Activated CD4-positive, alpha-beta memory T cell treated with anti-CD3 and anti-CD28 coated beads, Interleukin-2, amount 10 ng/mL, durations not matched to agents 7 days and 5 days (primary cell): ENCODE results near the gene NIPAL3. TPM values are rescaled to one million over a fixed set of nuclear protein-coding genes. Genes with fewer than 3 reads are reported as not detected.

Experiments
- CTCF ChIA-PET: fragments of 350-600 bp; sonication (Branson Sonifier 250); formaldehyde crosslinking; loops from one replicate; lab custom pipeline; 2021; ENCODE audit warnings: antibody characterized with exemption, inconsistent platforms; lab: Charles Lee
- POLR2A ChIA-PET: fragments of 350-600 bp; sonication (Branson Sonifier 250); formaldehyde crosslinking; loops from one replicate; lab custom pipeline; 2021; ENCODE audit warnings: antibody characterized with exemption; lab: Charles Lee
- DNase-seq: peaks from one replicate; pipeline ENCODE4 v3.0.0-alpha.2; 2020
- H3K27ac Mint-ChIP-seq: one replicate; pipeline ENCODE4 v1.8.0; 2021; ENCODE audit warnings: mild to moderate bottlenecking, mixed read lengths
- H3K27me3 Mint-ChIP-seq: one replicate; pipeline ENCODE4 v1.8.0; 2021; ENCODE audit warnings: mixed read lengths
- H3K36me3 Mint-ChIP-seq: one replicate; pipeline ENCODE4 v1.8.0; 2021; ENCODE audit warnings: low read depth, mixed read lengths
- H3K4me1 Mint-ChIP-seq: one replicate; pipeline ENCODE4 v1.8.0; 2021; ENCODE audit warnings: mixed read lengths
- H3K4me3 Mint-ChIP-seq: one replicate; pipeline ENCODE4 v1.8.0; 2021; ENCODE audit warnings: mild to moderate bottlenecking, mixed read lengths
- H3K9me3 Mint-ChIP-seq: one replicate; pipeline ENCODE4 v1.8.0; 2021; ENCODE audit warnings: mixed read lengths
- total RNA-seq, 2 experiments: library from RNA; stranded (reverse); gene quantifications; one replicate each; pipeline ENCODE4 v1.2.3, GENCODE V29; 2021

The NIPAL3 gene
- total RNA-seq, 2 experiments from 2014 or later = 51.8 to 53.5 TPM

DNA sequence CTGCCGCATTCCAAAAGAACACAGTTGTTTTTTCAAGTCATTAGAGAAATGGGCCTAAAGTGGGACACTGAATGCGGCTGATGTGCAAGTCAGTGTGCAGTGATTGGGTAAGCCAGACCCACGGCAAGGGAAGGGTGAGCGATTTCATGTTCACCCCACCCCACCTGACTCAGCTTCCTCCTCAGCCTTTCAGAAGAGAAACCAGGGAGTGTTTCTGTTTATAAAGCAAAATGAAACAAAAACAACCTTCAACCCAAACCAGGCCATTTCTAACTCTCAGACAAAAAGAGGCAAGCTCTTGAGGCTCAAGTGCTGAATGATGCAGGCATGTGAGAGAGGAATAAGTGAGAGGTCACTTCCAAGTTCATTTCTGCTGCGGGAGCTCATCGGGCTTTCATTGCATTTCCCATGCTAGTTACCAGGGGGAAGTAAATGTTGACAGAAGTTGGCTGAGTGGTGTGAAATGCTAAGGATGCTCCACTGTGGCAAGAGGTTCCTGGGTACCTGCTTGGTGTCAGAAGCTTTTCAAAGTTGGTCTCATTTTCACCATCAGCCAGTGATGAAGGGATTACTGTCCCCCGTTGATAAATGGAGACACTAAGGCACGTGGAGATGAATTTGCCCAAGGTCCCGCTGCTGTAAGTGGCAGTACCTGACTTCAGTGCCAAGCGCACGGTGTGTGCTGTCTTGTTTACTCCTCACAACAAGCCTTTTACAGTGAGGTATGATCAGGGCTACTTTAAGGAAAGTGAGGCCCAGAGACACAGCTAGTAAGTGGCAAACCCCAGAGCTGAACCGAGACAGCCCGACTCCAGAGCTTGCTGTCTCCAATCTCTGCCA is 31.1 kb upstream of the NIPAL3 start:
- DNase-seq = peak; percentile 73
- peak overlapping the region; percentile 82 for H3K27ac Mint-ChIP-seq
- peaks cover 35% of the 10 kb centered on the region for H3K4me1 Mint-ChIP-seq
- peaks cover 11% of the 10 kb centered on the region for H3K36me3 Mint-ChIP-seq
- no peaks in the 10 kb centered on the region for H3K9me3 Mint-ChIP-seq
- ChIA-PET POLR2A (interaction anchor here (1.0 to 2.5 kb wide), 10 partner anchors 9 to 258 kb away, joined by 3 to 25 read pairs (median 6); no protein-coding TSS in a partner anchor), CTCF (interaction anchor here (0.6 to 3.7 kb wide), 18 partner anchors 8 to 259 kb away, joined by 3 to 49 read pairs (median 6); partner anchors contain the start of genes IFNLR1, NIPAL3 and SRRM1)
- H3K27me3 Mint-ChIP-seq = no peaks in the 10 kb centered on the region
- peak overlapping the region; percentile 18 for H3K4me3 Mint-ChIP-seq

DNA sequence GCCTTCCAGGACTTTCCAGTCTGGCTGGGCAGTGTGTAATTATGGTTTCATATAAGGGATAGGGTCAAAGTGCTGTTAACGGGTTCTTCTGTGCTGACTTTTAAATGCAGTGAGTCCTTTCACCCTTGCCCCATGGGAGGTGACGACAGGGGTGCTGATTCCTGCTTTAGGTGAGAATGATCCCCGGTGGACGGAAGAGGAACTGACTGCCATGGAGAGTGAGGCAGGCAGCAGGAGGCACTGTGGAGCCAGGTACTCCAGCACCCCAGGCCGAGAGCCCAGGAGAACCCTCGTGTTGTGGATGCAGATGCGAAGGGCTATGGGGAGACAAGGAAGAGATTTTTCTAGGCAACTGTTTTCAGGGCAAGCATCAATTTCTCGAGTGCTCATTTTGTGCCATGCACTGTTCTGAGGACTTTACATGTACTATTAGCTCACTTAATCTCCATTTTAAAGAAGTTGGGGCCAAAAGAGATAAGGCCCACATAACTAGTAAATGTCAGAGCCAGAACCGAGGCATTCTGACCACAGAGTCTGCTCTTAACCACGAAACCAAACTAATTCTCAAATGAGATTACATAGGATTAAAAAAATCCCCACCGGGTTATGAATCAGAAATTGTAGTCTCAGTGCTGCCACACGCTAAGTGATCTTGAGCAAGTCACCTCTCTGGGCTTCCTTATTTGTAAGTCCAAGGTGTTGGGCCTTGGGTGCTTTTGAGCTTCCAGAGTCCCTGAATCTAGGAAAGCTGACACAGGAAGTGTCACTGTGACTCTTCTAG is 30.3 kb upstream of the NIPAL3 start:
- Mint-ChIP-seq H3K9me3 (no peaks in the 10 kb centered on the region), H3K27me3 (no peaks in the 10 kb centered on the region), H3K27ac (peak overlapping the region; percentile 82), H3K36me3 (peaks cover 18% of the 10 kb centered on the region), H3K4me1 (peaks cover 36% of the 10 kb centered on the region), H3K4me3 (no peak overlapping the region)
- ChIA-PET POLR2A (interaction anchor here (1.2 to 2.5 kb wide), 8 partner anchors 8 to 235 kb away, joined by 3 to 25 read pairs (median 6); no protein-coding TSS in a partner anchor), CTCF (interaction anchor here (0.7 to 3.7 kb wide), 22 partner anchors 7 to 235 kb away, joined by 3 to 49 read pairs (median 4); partner anchors contain the start of genes IFNLR1, NIPAL3 and STPG1)
- peak; percentile 49 for DNase-seq

DNA sequence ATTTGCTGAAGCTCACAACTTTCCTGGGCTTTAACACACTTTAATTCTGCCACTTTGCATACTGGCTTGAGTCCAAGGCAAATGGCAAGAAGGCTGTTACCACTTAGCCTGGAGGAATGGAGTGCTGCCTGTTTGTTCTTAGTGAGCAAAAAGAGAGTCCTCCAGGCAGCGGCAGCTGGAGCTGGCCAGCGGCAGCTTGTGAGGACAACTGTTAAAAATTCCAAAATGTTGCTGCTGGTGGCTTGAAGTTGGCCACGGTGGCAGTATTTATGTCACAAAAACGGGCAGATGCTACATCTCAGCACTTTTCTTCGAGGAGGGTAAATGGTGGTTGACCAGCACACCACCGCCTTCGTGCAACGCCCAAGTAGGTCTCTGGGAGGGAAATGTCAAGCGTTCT is 29.4 kb upstream of the NIPAL3 start:
- H3K4me1 Mint-ChIP-seq = peaks cover 38% of the 10 kb centered on the region

DNA sequence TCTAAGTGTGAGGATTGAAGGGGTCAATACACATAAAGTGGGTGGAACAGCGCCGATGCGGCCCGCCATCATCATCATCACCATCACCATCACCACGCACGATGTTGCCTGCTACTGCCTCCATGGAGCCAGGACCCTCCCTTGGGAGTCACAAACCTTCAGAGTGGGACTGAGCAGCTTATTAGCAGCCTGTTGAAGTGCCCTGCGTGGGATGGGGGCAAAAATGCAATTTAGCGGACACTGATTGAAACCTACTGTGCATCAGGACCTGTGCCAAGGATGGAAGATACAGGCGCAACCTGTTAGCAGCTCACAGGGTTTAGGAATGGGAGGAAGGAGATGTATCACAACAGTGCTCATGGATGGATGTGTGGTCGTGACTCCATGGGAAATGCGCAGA is 28.7 kb upstream of the NIPAL3 start:
- peaks cover 22% of the 10 kb centered on the region for H3K36me3 Mint-ChIP-seq
- no peaks in the 10 kb centered on the region for H3K9me3 Mint-ChIP-seq
- ChIA-PET POLR2A (no interaction called here), CTCF (interaction anchor here (0.7 to 3.2 kb wide), 5 partner anchors 29 to 237 kb away, joined by 3 to 21 read pairs (median 11); partner anchors contain the start of gene NIPAL3)
- H3K27ac Mint-ChIP-seq = no peak overlapping the region
- H3K4me1 Mint-ChIP-seq = peaks cover 44% of the 10 kb centered on the region
- no peak overlapping the region for H3K4me3 Mint-ChIP-seq
- no peaks in the 10 kb centered on the region for H3K27me3 Mint-ChIP-seq
- DNase-seq = no peak

More for the DNA sequence above, 29.4 kb upstream of the NIPAL3 start:
- peak overlapping the region; percentile 14 for H3K27ac Mint-ChIP-seq
- no peak for DNase-seq
- CTCF ChIA-PET = interaction anchor here (0.9 to 3.7 kb wide), 13 partner anchors 19 to 236 kb away, joined by 3 to 49 read pairs (median 6); partner anchors contain the start of genes IFNLR1 and STPG1
- H3K4me3 Mint-ChIP-seq = no peak overlapping the region
- POLR2A ChIA-PET = interaction anchor here (1.2 to 2.5 kb wide), 2 partner anchors 187 to 194 kb away, joined by 3 to 25 read pairs; no protein-coding TSS in a partner anchor
- peaks cover 19% of the 10 kb centered on the region for H3K36me3 Mint-ChIP-seq
- no peaks in the 10 kb centered on the region for H3K27me3 Mint-ChIP-seq
- H3K9me3 Mint-ChIP-seq = no peaks in the 10 kb centered on the region

DNA sequence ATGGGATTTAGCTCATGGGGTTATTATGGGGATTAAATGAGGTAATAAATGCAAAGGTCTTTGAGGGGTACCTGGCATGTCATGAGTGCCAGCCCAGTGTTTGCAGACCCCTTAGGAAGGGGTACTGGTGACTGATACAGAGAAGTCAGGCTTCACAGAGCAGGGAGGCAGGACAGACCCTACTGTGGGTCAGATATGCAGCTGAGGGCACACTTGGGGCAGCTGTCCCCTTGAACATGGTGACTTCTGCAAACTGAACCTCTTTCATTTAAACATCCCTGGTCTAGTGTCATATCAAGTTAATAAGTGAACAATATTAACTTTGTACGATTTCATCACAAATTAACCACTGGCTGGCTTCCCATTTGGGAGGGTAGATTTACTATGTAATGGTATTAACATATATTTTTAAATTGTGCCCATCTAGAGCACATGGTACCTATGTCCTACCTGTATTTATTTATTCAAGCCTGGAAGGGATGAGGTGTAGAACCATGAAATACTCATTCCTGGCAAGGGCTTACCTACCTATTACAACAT is 27.9 kb upstream of the NIPAL3 start:
- H3K4me3 Mint-ChIP-seq = no peak overlapping the region
- H3K4me1 Mint-ChIP-seq = peaks cover 52% of the 10 kb centered on the region
- CTCF ChIA-PET = interaction anchor here (0.7 to 3.2 kb wide), 8 partner anchors 28 to 317 kb away, joined by 3 to 21 read pairs (median 4); partner anchors contain the start of gene NIPAL3
- POLR2A ChIA-PET = no interaction called here
- no peak for DNase-seq
- peaks cover 22% of the 10 kb centered on the region for H3K36me3 Mint-ChIP-seq
- H3K27ac Mint-ChIP-seq = no peak overlapping the region
- no peaks in the 10 kb centered on the region for H3K27me3 Mint-ChIP-seq
- H3K9me3 Mint-ChIP-seq = no peaks in the 10 kb centered on the region

- H3K4me1 Mint-ChIP-seq = peaks cover 58% of the 10 kb centered on the region
- H3K27me3 Mint-ChIP-seq = no peaks in the 10 kb centered on the region
- ChIA-PET CTCF (interaction anchor here (1.4 to 3.2 kb wide), 6 partner anchors 184 to 317 kb away, joined by 4 to 21 read pairs (median 6); no protein-coding TSS in a partner anchor), POLR2A (no interaction called here)
- DNase-seq = no peak
- H3K27ac Mint-ChIP-seq = no peak overlapping the region
- H3K4me3 Mint-ChIP-seq = no peak overlapping the region
- peaks cover 19% of the 10 kb centered on the region for H3K36me3 Mint-ChIP-seq
- H3K9me3 Mint-ChIP-seq = no peaks in the 10 kb centered on the region
Measured at GRCh38 chr1:24388331-24388885, 27.2 kb upstream of the NIPAL3 start.

- no peak for DNase-seq
- ChIA-PET CTCF (interaction anchor here (1.4 to 3.2 kb wide), 5 partner anchors 185 to 318 kb away, joined by 4 to 21 read pairs (median 8); no protein-coding TSS in a partner anchor), POLR2A (no interaction called here)
- no peak overlapping the region for H3K4me3 Mint-ChIP-seq
- no peaks in the 10 kb centered on the region for H3K9me3 Mint-ChIP-seq
- no peak overlapping the region for H3K27ac Mint-ChIP-seq
- peaks cover 51% of the 10 kb centered on the region for H3K4me1 Mint-ChIP-seq
- H3K36me3 Mint-ChIP-seq = peaks cover 17% of the 10 kb centered on the region
- no peaks in the 10 kb centered on the region for H3K27me3 Mint-ChIP-seq
Measured at GRCh38 chr1:24389231-24389678, 26.3 kb upstream of the NIPAL3 start.

GRCh38 chr1:24390924-24391782 is 24.4 kb upstream of the NIPAL3 start:
- ChIA-PET POLR2A (interaction anchor here (1.1 to 3.4 kb wide), 12 partner anchors 22 to 411 kb away, joined by 3 to 32 read pairs (median 5); partner anchors contain the start of genes IFNLR1, NIPAL3, SRSF10 and STPG1), CTCF (interaction anchor here (0.6 to 8.1 kb wide), 66 partner anchors 7 to 446 kb away, joined by 3 to 441 read pairs (median 5); partner anchors contain the start of genes GRHL3, IFNLR1, MYOM3 and NIPAL3)
- Mint-ChIP-seq H3K27ac (peak overlapping the region; percentile 90), H3K36me3 (peaks cover 17% of the 10 kb centered on the region), H3K27me3 (no peaks in the 10 kb centered on the region), H3K9me3 (no peaks in the 10 kb centered on the region), H3K4me3 (peak overlapping the region; percentile 77), H3K4me1 (peaks cover 33% of the 10 kb centered on the region)
- DNase-seq = peak; percentile 76

DNA sequence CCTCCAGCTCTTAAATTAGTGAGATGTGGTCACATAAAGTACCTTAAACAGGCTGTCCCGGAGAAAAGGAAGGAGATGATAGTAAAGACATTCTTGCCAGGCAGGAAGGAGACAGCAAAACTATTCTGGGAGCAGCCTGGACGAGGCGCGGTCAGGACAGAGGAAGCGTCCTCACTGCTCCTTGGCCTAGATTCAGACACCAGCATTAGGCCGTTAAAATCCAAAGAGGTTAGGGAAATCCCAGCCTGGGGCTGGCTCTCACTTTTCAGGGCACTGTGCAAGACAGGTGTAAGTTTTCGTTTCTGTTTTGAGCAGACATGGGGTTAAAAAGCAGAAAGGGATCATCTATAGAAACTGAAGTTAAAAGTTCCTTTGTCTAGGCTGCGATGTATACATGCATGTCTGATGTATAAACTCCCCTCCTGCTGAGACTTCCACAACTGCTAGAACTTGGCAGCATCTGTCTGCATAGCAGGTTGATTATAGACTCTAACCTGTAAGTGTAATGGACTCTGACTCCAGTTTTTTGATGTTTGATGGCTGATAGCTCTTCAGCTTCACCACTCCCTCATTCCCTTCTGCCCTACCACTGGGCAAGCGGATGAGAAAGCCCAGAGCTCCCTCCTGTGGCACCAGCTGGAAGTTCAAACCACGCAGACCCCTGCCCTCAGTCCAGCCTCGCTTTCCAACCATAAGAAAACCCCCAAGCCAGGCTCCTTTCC is 23.6 kb upstream of the NIPAL3 start:
- Mint-ChIP-seq H3K27me3 (no peaks in the 10 kb centered on the region), H3K36me3 (peaks cover 14% of the 10 kb centered on the region), H3K9me3 (no peaks in the 10 kb centered on the region), H3K4me3 (peak overlapping the region; percentile 77), H3K27ac (peak overlapping the region; percentile 90), H3K4me1 (peaks cover 25% of the 10 kb centered on the region)
- ChIA-PET POLR2A (interaction anchor here (0.7 to 3.4 kb wide), 18 partner anchors 21 to 433 kb away, joined by 3 to 32 read pairs (median 4); partner anchors contain the start of genes IFNLR1, NIPAL3, PNRC2 and SRSF10), CTCF (interaction anchor here (0.5 to 8.1 kb wide), 65 partner anchors 8 to 445 kb away, joined by 3 to 441 read pairs (median 5); partner anchors contain the start of genes GRHL3, IFNLR1, MYOM3 and NIPAL3)
- peak; percentile 74 for DNase-seq

- DNase-seq = no peak
- peaks cover 25% of the 10 kb centered on the region for H3K4me1 Mint-ChIP-seq
- H3K36me3 Mint-ChIP-seq = peaks cover 14% of the 10 kb centered on the region
- H3K27me3 Mint-ChIP-seq = no peaks in the 10 kb centered on the region
- H3K4me3 Mint-ChIP-seq = peak overlapping the region; percentile 77
- no peaks in the 10 kb centered on the region for H3K9me3 Mint-ChIP-seq
- H3K27ac Mint-ChIP-seq = peak overlapping the region; percentile 90
- ChIA-PET POLR2A (interaction anchor here (0.7 to 3.4 kb wide), 10 partner anchors 21 to 433 kb away, joined by 3 to 32 read pairs (median 4); partner anchors contain the start of genes PNRC2 and STPG1), CTCF (interaction anchor here (0.5 to 8.1 kb wide), 35 partner anchors 9 to 443 kb away, joined by 3 to 441 read pairs (median 8); partner anchors contain the start of genes GRHL3, IFNLR1, MYOM3 and NIPAL3)
Measured at GRCh38 chr1:24392604-24392946, 23.0 kb upstream of the NIPAL3 start.
